Mesenchymal stem cell (in vitro differentiated cells and primary cell): ENCODE results near the gene SH3RF2.

ENCODE experiments used
- DNase-seq: peaks from one replicate; pipeline ENCODE4 v3.0.0-alpha.2; 2013
- H2AFZ ChIP-seq: one replicate; pipeline ENCODE4 v1.6.1; 2013; ENCODE audit warnings: low read depth, mild to moderate bottlenecking, control low read depth, inconsistent platforms, low read length, moderate library complexity
- H2AK5ac ChIP-seq: 2 replicates; pipeline ENCODE4 v1.6.1; 2013; ENCODE audit warnings: low read length, moderate library complexity, mild to moderate bottlenecking, inconsistent platforms; ENCODE audit not compliant: severe bottlenecking
- H2BK120ac ChIP-seq: one replicate; pipeline ENCODE4 v1.6.1; 2013; ENCODE audit warnings: low read depth, mild to moderate bottlenecking, inconsistent platforms, low read length, moderate library complexity
- H2BK12ac ChIP-seq, 2 experiments: one replicate each; pipeline ENCODE4 v1.6.1; 2013; ENCODE audit warnings: inconsistent platforms in 2 of 2, low read length in 2 of 2, mild to moderate bottlenecking in 2 of 2, moderate library complexity in 2 of 2, control low read depth in 1 of 2
- H2BK15ac ChIP-seq: one replicate; pipeline ENCODE4 v1.6.1; 2013; ENCODE audit warnings: mild to moderate bottlenecking, low read depth, inconsistent platforms; ENCODE audit not compliant: poor library complexity, severe bottlenecking
- H2BK5ac ChIP-seq: 2 replicates; pipeline ENCODE4 v1.6.1; 2013; ENCODE audit warnings: low read depth, mild to moderate bottlenecking, low read length, control low read depth, inconsistent platforms; ENCODE audit not compliant: poor library complexity, severe bottlenecking
- H3K14ac ChIP-seq, 2 experiments: one replicate each; pipeline ENCODE4 v1.6.1; 2013; ENCODE audit warnings: inconsistent platforms in 2 of 2, low read length in 2 of 2, control low read depth in 1 of 2, mild to moderate bottlenecking in 1 of 2, moderate library complexity in 1 of 2
- H3K18ac ChIP-seq, 2 experiments: one replicate each; pipeline ENCODE4 v1.6.1; 2013; ENCODE audit warnings: inconsistent platforms in 2 of 2, low read length in 2 of 2, control low read depth in 1 of 2, low read depth in 1 of 2, mild to moderate bottlenecking in 1 of 2
- H3K23ac ChIP-seq, 2 experiments: one replicate each; pipeline ENCODE4 v1.6.1; 2013; ENCODE audit warnings: inconsistent platforms in 2 of 2, low read length in 2 of 2, mild to moderate bottlenecking in 2 of 2, moderate library complexity in 2 of 2, control low read depth in 1 of 2
- H3K27ac ChIP-seq: 2 replicates; pipeline ENCODE4 v1.5.1; 2013; ENCODE audit warnings: mild to moderate bottlenecking, moderate library complexity, low read length, control low read depth, inconsistent platforms; ENCODE audit not compliant: poor library complexity, severe bottlenecking
- H3K27me3 ChIP-seq, 2 experiments: 2 replicates each; pipeline versions ENCODE4 v1.6.1 to v1.7.0; 2013; ENCODE audit warnings: low read length in 2 of 2, mild to moderate bottlenecking in 2 of 2, moderate library complexity in 2 of 2, control low read depth in 1 of 2, inconsistent platforms in 1 of 2; ENCODE audit not compliant: control insufficient read depth in 1 of 2, insufficient read depth in 1 of 2
- H3K36me3 ChIP-seq, 2 experiments: 2 replicates each; pipeline versions ENCODE4 v1.6.1 to v1.7.0; 2013; ENCODE audit warnings: low read length in 2 of 2, control low read depth in 1 of 2, inconsistent platforms in 1 of 2, low read depth in 1 of 2, mild to moderate bottlenecking in 1 of 2; ENCODE audit not compliant: insufficient read depth in 2 of 2, control insufficient read depth in 1 of 2
- H3K4ac ChIP-seq, 2 experiments: one replicate each; pipeline ENCODE4 v1.6.1; 2013; ENCODE audit warnings: inconsistent platforms in 2 of 2, low read length in 2 of 2, mild to moderate bottlenecking in 2 of 2, moderate library complexity in 2 of 2, control low read depth in 1 of 2, low read depth in 1 of 2
- H3K4me1 ChIP-seq: 2 replicates; pipeline ENCODE4 v1.6.1; 2013; ENCODE audit warnings: low read depth, low read length, control low read depth; ENCODE audit not compliant: control insufficient read depth, insufficient read depth
- H3K4me2 ChIP-seq: 2 replicates; pipeline ENCODE4 v1.6.1; 2013; ENCODE audit warnings: low read length, mild to moderate bottlenecking, inconsistent platforms; ENCODE audit not compliant: poor library complexity, severe bottlenecking
- H3K4me3 ChIP-seq, 2 experiments: 2 replicates each; pipeline versions ENCODE4 v1.5.1 to v1.7.0; 2013; ENCODE audit warnings: low read length in 2 of 2, mild to moderate bottlenecking in 2 of 2, control low read depth in 1 of 2, low read depth in 1 of 2; ENCODE audit not compliant: insufficient read depth in 1 of 2
- H3K79me1 ChIP-seq: replicated peaks from 2 replicates; pipeline ENCODE4 v1.6.1; 2013; ENCODE audit warnings: mild to moderate bottlenecking, control low read depth, low read length, inconsistent platforms; ENCODE audit not compliant: poor library complexity, severe bottlenecking
- H3K9ac ChIP-seq: 2 replicates; pipeline ENCODE4 v1.7.0; 2013; ENCODE audit warnings: mild to moderate bottlenecking, low read length, moderate library complexity
- H3K9me3 ChIP-seq: 2 replicates; pipeline ENCODE4 v1.7.0; 2013; ENCODE audit warnings: mild to moderate bottlenecking, low read length; ENCODE audit not compliant: control insufficient read depth
- H4K8ac ChIP-seq: one replicate; pipeline ENCODE4 v1.6.1; 2013; ENCODE audit warnings: inconsistent platforms, mild to moderate bottlenecking, low read length, moderate library complexity
- H4K91ac ChIP-seq: one replicate; pipeline ENCODE4 v1.6.1; 2013; ENCODE audit warnings: mild to moderate bottlenecking, low read length, inconsistent platforms
- WGBS: methylation state at CpG from one replicate; pipeline ENCODE4 v1.1.7; 2013; ENCODE audit warnings: mixed read lengths; 5-methylcytosine and 5-hydroxymethylcytosine counted together

Gene SH3RF2

GRCh38 chr5:146040527-146040926 is 104.1 kb downstream of the SH3RF2 start:
- no peaks in the 10 kb centered on the region for H3K27me3 ChIP-seq
- H3K4ac ChIP-seq = no peak overlapping the region

GRCh38 chr5:146041180-146041789 is 104.9 kb downstream of the SH3RF2 start:
- no peaks in the 10 kb centered on the region for H3K27me3 ChIP-seq
- H3K4ac ChIP-seq = no peak overlapping the region
- no peak overlapping the region for H2AK5ac ChIP-seq
- H3K18ac ChIP-seq = peak overlapping the region in 1 of 2 experiments; percentile 11
- no peak overlapping the region for H3K4me2 ChIP-seq
- H3K4me3 ChIP-seq = no peak overlapping the region
- H3K36me3 ChIP-seq = no peaks in the 10 kb centered on the region
- H2BK5ac ChIP-seq = no peak overlapping the region
- no peak overlapping the region for H4K91ac ChIP-seq
- H2BK15ac ChIP-seq = no peak overlapping the region
- no peak overlapping the region for H3K14ac ChIP-seq
- H3K27ac ChIP-seq = no peak overlapping the region
- H2BK12ac ChIP-seq = no peak overlapping the region
- 80% methylated on average over 10 of the region's 10 CpGs for WGBS
- no peak overlapping the region for H4K8ac ChIP-seq
- DNase-seq = peak; percentile 9
- H2BK120ac ChIP-seq = no peak overlapping the region
- H3K4me1 ChIP-seq = peaks cover 12% of the 10 kb centered on the region
- no peaks in the 10 kb centered on the region for H3K79me1 ChIP-seq
- H3K23ac ChIP-seq = no peak overlapping the region
- H3K9me3 ChIP-seq = no peaks in the 10 kb centered on the region
- no peak overlapping the region for H3K9ac ChIP-seq
- H2AFZ ChIP-seq = no peak overlapping the region

More at GRCh38 chr5:146040527-146040926, 104.1 kb downstream of the SH3RF2 start:
- H2BK120ac ChIP-seq = no peak overlapping the region
- no peak overlapping the region for H2BK15ac ChIP-seq
- H3K18ac ChIP-seq = peak overlapping the region in 1 of 2 experiments; percentile 46
- WGBS = 55% methylated on average over 3 of the region's 3 CpGs
- no peak overlapping the region for H3K14ac ChIP-seq
- H3K27ac ChIP-seq = no peak overlapping the region
- peak overlapping the region in 1 of 2 experiments; percentile 17 for H2BK12ac ChIP-seq
- no peak overlapping the region for H2BK5ac ChIP-seq
- no peak overlapping the region for H3K4me2 ChIP-seq
- no peak overlapping the region for H3K9ac ChIP-seq
- H3K4me1 ChIP-seq = peaks cover 12% of the 10 kb centered on the region
- H4K8ac ChIP-seq = no peak overlapping the region
- no peak overlapping the region for H4K91ac ChIP-seq
- no peak overlapping the region for H3K4me3 ChIP-seq
- DNase-seq = no peak
- no peak overlapping the region for H3K23ac ChIP-seq
- H2AK5ac ChIP-seq = no peak overlapping the region
- H3K36me3 ChIP-seq = no peaks in the 10 kb centered on the region
- H3K9me3 ChIP-seq = no peaks in the 10 kb centered on the region
- H3K79me1 ChIP-seq = no peaks in the 10 kb centered on the region
- H2AFZ ChIP-seq = no peak overlapping the region

GRCh38 chr5:146042628-146043279 is 106.4 kb downstream of the SH3RF2 start:
- Histone ChIP-seq H2BK120ac (peak overlapping the region; percentile 19), H3K14ac (no peak overlapping the region), H3K79me1 (no peaks in the 10 kb centered on the region), H2BK12ac (peak overlapping the region in 1 of 2 experiments; percentile 83), H4K8ac (no peak overlapping the region), H3K18ac (peak overlapping the region; percentile 52 to 86), H3K23ac (no peak overlapping the region), H3K4me2 (no peak overlapping the region), H3K4me1 (peaks cover 17% of the 10 kb centered on the region), H2AK5ac (peak overlapping the region; percentile 86), H2BK15ac (peak overlapping the region; percentile 71), H2AFZ (no peak overlapping the region), H3K9me3 (no peaks in the 10 kb centered on the region), H4K91ac (no peak overlapping the region), H3K4me3 (no peak overlapping the region), H2BK5ac (no peak overlapping the region), H3K27ac (peak overlapping the region; percentile 30), H3K27me3 (no peaks in the 10 kb centered on the region), H3K4ac (peak overlapping the region in 1 of 2 experiments; percentile 38), H3K36me3 (no peaks in the 10 kb centered on the region), H3K9ac (no peak overlapping the region)
- WGBS = 33% methylated on average over 5 of the region's 5 CpGs
- DNase-seq = peak; percentile 86

- Histone ChIP-seq H3K9me3 (no peaks in the 10 kb centered on the region), H3K9ac (no peak overlapping the region), H4K8ac (no peak overlapping the region), H3K36me3 (no peaks in the 10 kb centered on the region), H2AK5ac (no peak overlapping the region), H3K4me3 (no peak overlapping the region), H2BK15ac (no peak overlapping the region), H3K14ac (no peak overlapping the region), H2BK12ac (no peak overlapping the region), H4K91ac (no peak overlapping the region), H2AFZ (no peak overlapping the region), H3K18ac (no peak overlapping the region), H3K4me2 (no peak overlapping the region), H3K4me1 (peaks cover 18% of the 10 kb centered on the region), H2BK5ac (no peak overlapping the region), H3K79me1 (no peaks in the 10 kb centered on the region), H3K27ac (no peak overlapping the region), H2BK120ac (no peak overlapping the region), H3K23ac (no peak overlapping the region), H3K4ac (no peak overlapping the region), H3K27me3 (no peaks in the 10 kb centered on the region)
- DNase-seq = no peak
- 96% methylated on average over 4 of the region's 4 CpGs for WGBS
Observed at GRCh38 chr5:146043722-146044121, 107.3 kb downstream of the SH3RF2 start.
